HEK293T (cell line): ENCODE measurements around the gene PDCD2L.

Experiments used
- CTCF ChIA-PET: fragments of 350-600 bp; formaldehyde crosslinking; extraction: SDS; loops from one replicate; lab custom pipeline; 2021; ENCODE audit warnings: antibody characterized with exemption, inconsistent platforms; lab: Yijun Ruan, JAX
- POLR2A ChIA-PET: fragments of 350-600 bp; formaldehyde crosslinking; extraction: SDS; loops from one replicate; lab custom pipeline; 2020; ENCODE audit warnings: antibody characterized with exemption, inconsistent platforms; lab: Yijun Ruan, JAX
- DNase-seq: peaks from one replicate; pipeline ENCODE4 v3.0.0; 2012; ENCODE audit warnings: mixed read lengths; ENCODE audit errors: extremely low spot score
- ARNT ChIP-seq: fragments of 450-650 bp; IDR thresholded peaks from 2 replicates; pipeline ENCODE4 v1.6.1; 2017; ENCODE audit warnings: mild to moderate bottlenecking
- BHLHE40 ChIP-seq: fragments of 450-650 bp; IDR thresholded peaks from 2 replicates; pipeline ENCODE4 v1.6.1; 2016; ENCODE audit warnings: mild to moderate bottlenecking, moderate library complexity, borderline replicate concordance
- CTBP1 ChIP-seq: fragments of 450-650 bp; IDR thresholded peaks from 2 replicates; pipeline ENCODE4 v1.6.1; 2016; ENCODE audit warnings: borderline replicate concordance
- ELF4 ChIP-seq: fragments of 450-650 bp; IDR thresholded peaks from 2 replicates; pipeline ENCODE4 v1.6.1; 2017; ENCODE audit warnings: antibody characterized with exemption
- FOXA1 ChIP-seq: fragments of 450-650 bp; IDR thresholded peaks from 2 replicates; pipeline ENCODE4 v1.6.1; 2016; ENCODE audit warnings: mild to moderate bottlenecking
- FOXK2 ChIP-seq: fragments of 450-650 bp; IDR thresholded peaks from 2 replicates; pipeline ENCODE4 v1.6.1; 2016; ENCODE audit warnings: mild to moderate bottlenecking
- FOXM1 ChIP-seq: fragments of 450-650 bp; IDR thresholded peaks from 2 replicates; pipeline ENCODE4 v1.6.1; 2017; ENCODE audit warnings: mild to moderate bottlenecking, borderline replicate concordance
- HDGF ChIP-seq: fragments of 450-650 bp; IDR thresholded peaks from 2 replicates; pipeline ENCODE4 v1.6.1; 2017; ENCODE audit warnings: antibody characterized with exemption, borderline replicate concordance
- L3MBTL2 ChIP-seq: fragments of 450-650 bp; conservative IDR thresholded peaks from 2 replicates; pipeline ENCODE4 v1.6.1; 2016; ENCODE audit warnings: mild to moderate bottlenecking
- LEF1 ChIP-seq: fragments of 450-650 bp; IDR thresholded peaks from 2 replicates; pipeline ENCODE4 v1.6.1; 2017; ENCODE audit warnings: mild to moderate bottlenecking, borderline replicate concordance
- NFRKB ChIP-seq: fragments of 450-650 bp; IDR thresholded peaks from 2 replicates; pipeline ENCODE4 v1.6.1; 2016; ENCODE audit warnings: mild to moderate bottlenecking, moderate library complexity
- SP1 ChIP-seq: fragments of 450-650 bp; IDR thresholded peaks from 2 replicates; pipeline ENCODE4 v1.6.1; 2017
- SUZ12 ChIP-seq: fragments of 450-650 bp; IDR thresholded peaks from 2 replicates; pipeline ENCODE4 v1.6.1; 2016; ENCODE audit warnings: mild to moderate bottlenecking
- TARDBP ChIP-seq: fragments of 450-650 bp; IDR thresholded peaks from 2 replicates; pipeline ENCODE4 v1.6.1; 2016
- ZNF384 ChIP-seq: fragments of 450-650 bp; IDR thresholded peaks from 2 replicates; pipeline ENCODE4 v1.6.1; 2016
- TF ChIP-seq, protein P1 (sequence below): fragments of 450-650 bp; IDR thresholded peaks from 2 replicates; pipeline ENCODE4 v1.6.1; 2016

Gene PDCD2L

DNA sequence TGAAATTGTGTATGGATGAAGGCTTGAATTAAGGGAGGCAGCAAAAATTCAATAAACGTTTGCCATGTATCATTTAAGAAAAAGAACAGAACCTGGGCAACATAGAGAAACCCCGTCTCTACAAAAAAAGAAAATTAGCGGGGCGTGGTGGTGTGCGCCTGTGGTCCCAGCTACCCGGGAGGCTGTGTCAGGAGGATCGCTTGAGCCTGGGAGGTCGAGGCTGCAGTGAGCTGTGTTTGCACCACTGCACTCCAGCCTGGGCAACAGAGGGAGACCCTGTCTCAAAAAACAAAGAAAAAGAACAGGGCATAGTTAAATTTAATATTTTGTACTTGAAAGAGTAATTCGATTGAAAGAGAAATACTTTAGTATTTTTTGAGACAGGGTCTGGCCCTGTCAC is 25.4 kb downstream of the PDCD2L start:
- POLR2A ChIA-PET = no interaction called here
- DNase-seq = no peak
- CTCF ChIA-PET = no interaction called here
- TF ChIP-seq NFRKB (no peak), CTBP1 (no peak), FOXA1 (no peak), SP1 (no peak), SUZ12 (no peak), HDGF (no peak), ARNT (no peak)

DNA sequence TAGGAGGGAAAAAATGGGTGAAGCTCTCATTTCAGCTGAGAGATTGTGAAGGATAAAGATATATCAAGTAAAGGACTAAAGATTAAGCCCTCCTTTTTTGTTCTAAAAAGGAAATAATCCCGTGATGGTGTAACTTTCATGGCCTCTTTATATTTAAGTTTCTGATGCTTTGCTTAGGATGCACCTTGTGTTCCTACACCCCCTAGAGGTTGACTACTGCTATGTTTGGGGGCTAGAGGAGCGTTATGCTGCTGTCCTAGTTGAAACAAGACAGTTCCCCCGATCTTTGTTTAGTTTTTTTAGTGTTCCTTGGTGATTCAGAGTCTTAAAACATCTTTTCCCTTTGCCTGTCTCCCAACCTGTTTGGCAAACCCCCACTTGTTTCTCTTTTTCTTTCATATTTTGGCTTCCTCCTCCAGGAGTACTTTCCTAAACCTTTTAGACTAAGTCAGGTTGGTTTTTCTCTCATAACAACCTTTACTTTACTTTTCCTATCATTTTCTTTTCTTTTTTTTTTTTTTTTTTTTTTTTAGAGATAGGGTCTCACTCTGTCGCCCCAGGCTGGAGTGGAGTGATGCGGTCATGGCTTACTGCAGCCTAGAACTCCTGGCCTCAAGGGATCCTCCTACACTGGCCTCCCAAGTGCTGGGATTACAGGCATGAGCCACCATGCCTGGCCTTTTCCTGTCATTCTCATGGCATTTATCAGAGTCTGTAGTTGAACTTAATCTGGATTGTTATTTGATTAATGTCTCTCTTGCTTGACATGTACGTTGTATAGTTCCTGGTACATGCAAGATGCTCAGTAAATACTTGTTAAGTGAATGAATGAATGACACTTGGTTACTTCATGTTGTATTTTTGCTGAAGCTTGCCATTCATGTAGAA is 26.8 kb downstream of the PDCD2L start:
- ChIA-PET CTCF (interaction anchor here (0.5 to 0.7 kb wide), 3 partner anchors 26 to 281 kb away, joined by 3 read pairs; no protein-coding TSS in a partner anchor), POLR2A (no interaction called here)
- peak; percentile 63 for DNase-seq
- TF ChIP-seq SUZ12 (no peak), TARDBP (no peak), LEF1 (no peak), BHLHE40 (no peak), ARNT (no peak), CTBP1 (no peak), SP1 (no peak), ELF4 (no peak)

DNA sequence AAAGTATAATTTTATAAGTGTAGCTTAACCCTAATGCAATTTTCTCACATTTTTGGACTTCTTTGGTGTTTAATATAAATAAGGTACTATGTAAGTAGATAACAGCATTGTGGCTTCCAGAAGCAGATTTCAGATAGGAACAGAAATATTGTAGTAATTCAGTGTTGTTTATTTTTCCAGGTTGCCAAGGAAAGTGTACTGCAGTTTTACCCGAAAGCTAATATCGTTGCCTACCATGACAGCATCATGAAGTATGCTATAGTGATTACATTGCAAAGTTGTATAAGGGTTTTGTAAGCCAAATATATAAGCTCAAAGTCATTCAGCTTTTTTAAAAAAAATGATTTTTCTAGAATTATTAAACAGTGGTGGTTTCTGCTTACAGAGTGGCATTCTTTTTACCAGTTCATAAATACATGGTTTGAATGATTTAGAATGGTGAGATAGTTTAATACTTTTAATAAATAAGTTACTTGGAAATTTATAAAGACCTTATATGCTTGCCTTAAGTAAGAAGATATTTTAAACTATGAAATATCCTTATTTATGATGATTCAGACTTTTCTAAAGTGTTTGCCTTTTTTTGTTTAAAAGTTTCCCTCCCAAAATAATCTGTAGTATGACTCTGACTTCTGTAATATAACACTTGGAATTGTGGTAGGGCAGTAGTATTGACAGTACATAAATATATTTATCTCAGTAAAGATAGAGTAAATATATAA is 27.6 kb downstream of the PDCD2L start:
- ChIA-PET CTCF (interaction anchor here (0.6 kb wide), 1 partner anchor 35 kb away, joined by 3 read pairs; no protein-coding TSS in a partner anchor), POLR2A (no interaction called here)
- no peak for TF ChIP-seq NFRKB
- TF ChIP-seq BHLHE40 = no peak
- TF ChIP-seq, protein P1, sequence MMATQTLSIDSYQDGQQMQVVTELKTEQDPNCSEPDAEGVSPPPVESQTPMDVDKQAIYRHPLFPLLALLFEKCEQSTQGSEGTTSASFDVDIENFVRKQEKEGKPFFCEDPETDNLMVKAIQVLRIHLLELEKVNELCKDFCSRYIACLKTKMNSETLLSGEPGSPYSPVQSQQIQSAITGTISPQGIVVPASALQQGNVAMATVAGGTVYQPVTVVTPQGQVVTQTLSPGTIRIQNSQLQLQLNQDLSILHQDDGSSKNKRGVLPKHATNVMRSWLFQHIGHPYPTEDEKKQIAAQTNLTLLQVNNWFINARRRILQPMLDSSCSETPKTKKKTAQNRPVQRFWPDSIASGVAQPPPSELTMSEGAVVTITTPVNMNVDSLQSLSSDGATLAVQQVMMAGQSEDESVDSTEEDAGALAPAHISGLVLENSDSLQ = no peak
- no peak for TF ChIP-seq FOXA1
- no peak for TF ChIP-seq HDGF
- TF ChIP-seq SP1 = no peak
- TF ChIP-seq LEF1 = no peak
- no peak for TF ChIP-seq CTBP1
- no peak for TF ChIP-seq L3MBTL2
- TF ChIP-seq ZNF384 = no peak
- no peak for TF ChIP-seq SUZ12
- TF ChIP-seq FOXM1 = no peak
- TF ChIP-seq TARDBP = no peak
- no peak for TF ChIP-seq FOXK2
- TF ChIP-seq ELF4 = no peak
- TF ChIP-seq ARNT = no peak
- DNase-seq = no peak

DNA sequence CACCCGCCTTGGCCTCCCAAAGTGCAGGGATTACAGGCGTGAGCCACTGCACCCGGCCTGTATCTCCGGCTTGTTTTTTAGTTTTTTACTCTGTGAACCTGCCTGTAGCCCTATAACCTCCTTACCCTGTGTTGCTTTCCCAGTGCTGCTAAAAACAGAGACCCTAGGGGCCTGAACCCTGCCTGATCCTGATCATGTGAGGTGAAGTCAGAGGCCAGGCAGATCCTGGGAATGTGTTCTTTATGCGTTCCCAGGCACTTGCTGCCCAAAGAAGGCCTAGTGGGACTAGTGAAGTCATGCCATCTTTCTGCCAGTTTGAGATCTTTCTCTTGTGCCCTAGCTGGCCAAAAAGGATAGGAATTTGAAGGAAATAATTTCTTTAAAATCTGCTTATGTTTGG is 28.6 kb downstream of the PDCD2L start:
- DNase-seq = no peak
- POLR2A ChIA-PET = no interaction called here
- TF ChIP-seq CTBP1 (no peak), ZNF384 (no peak), FOXA1 (no peak)
- CTCF ChIA-PET = no interaction called here

DNA sequence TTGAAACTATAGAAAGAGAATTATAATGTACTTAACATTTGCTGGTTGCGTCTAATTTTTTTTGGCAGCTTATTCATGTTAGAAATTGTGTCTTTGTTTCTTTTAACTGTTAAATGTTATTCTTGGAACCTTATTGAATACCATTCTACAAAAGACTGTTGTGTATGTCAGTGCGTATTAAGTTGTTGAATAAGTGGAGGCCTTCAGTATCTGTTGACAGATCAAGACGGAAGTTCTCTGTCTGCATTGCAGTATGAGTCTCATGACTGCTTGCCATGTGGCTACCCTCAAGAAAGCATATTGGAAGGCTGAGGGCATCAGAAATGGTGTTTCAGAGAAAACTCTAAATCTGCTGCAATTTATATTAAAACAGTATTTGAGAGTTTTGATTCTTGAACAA is 32.5 kb downstream of the PDCD2L start:
- ChIA-PET POLR2A (no interaction called here), CTCF (no interaction called here)
- TF ChIP-seq CTBP1 = no peak
- no peak for TF ChIP-seq FOXA1
- TF ChIP-seq NFRKB = no peak
- no peak for TF ChIP-seq FOXM1
- TF ChIP-seq BHLHE40 = no peak
- TF ChIP-seq SUZ12 = no peak
- TF ChIP-seq ZNF384 = no peak
- no peak for TF ChIP-seq L3MBTL2
- TF ChIP-seq ELF4 = no peak
- no peak for DNase-seq

DNA sequence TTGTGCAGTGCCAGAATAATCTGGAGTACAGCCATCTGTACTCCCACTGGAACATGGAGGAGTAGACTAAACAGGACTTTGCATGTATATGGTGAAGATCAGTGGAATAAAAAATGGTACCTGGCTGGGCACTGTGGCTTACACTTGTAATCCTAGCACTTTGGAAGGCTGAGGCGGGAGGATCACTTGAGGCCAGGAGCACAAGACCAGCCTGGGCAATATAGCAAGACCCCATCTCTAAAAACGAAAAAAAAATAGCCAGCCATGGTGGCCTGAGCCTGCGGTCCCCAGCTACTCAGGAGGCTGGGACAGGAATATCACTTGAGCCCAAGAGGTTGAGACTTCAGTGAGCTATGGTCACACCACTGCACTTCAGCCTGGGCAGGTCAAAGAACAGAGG is 44.0 kb downstream of the PDCD2L start:
- no peak for TF ChIP-seq BHLHE40
- TF ChIP-seq ELF4 = no peak
- no peak for TF ChIP-seq HDGF
- no peak for TF ChIP-seq L3MBTL2
- TF ChIP-seq ARNT = no peak
- TF ChIP-seq FOXK2 = no peak
- TF ChIP-seq, protein P1 = no peak
- TF ChIP-seq NFRKB = no peak
- no peak for TF ChIP-seq SUZ12
- no peak for TF ChIP-seq SP1
- TF ChIP-seq TARDBP = no peak
- TF ChIP-seq FOXM1 = no peak
- no peak for TF ChIP-seq FOXA1
- TF ChIP-seq ZNF384 = no peak
- TF ChIP-seq CTBP1 = no peak
- no peak for TF ChIP-seq LEF1
- POLR2A ChIA-PET = no interaction called here
- no peak for DNase-seq
- CTCF ChIA-PET = no interaction called here
